ENCODE measurements around the gene DPAGT1.

The DPAGT1 gene

GRCh38 chr11:119095066-119095880, 6.4 kb downstream of the DPAGT1 start:
- no CpG with 5 or more reads among the region's 79 CpGs for WGBS (ENCODE audit: extremely low coverage, insufficient coverage, insufficient read length)
- peak overlapping the region; percentile 65 for H2AK5ac ChIP-seq (ENCODE audit: low read length)

GRCh38 chr11:119094816-119095065, 6.9 kb downstream of the DPAGT1 start:
- H3K4me2 ChIP-seq (ENCODE audit: low read length): peak overlapping the region; percentile 82
- no peak overlapping the region for H2AK5ac ChIP-seq (ENCODE audit: low read length)
- H2AFZ ChIP-seq (ENCODE audit: insufficient read depth, low read length, poor library complexity): peak overlapping the region; percentile 41
- no CpG with 5 or more reads among the region's 19 CpGs for WGBS (ENCODE audit: extremely low coverage, insufficient coverage, insufficient read length)
- peak overlapping the region; percentile 33 for H4K12ac ChIP-seq (ENCODE audit: low read depth, low read length)
- peak overlapping the region; percentile 43 for H2BK5ac ChIP-seq (ENCODE audit: low read depth, low read length, poor library complexity)
- no peak overlapping the region for H4K8ac ChIP-seq (ENCODE audit: low read depth, low read length)
- H3K9me3 ChIP-seq (ENCODE audit: insufficient read depth, low read depth, low read length): no peaks in the 10 kb centered on the region
- peak overlapping the region; percentile 53 for H2BK120ac ChIP-seq (ENCODE audit: insufficient read depth, low read length, poor library complexity)
- peaks cover 21% of the 10 kb centered on the region for H3K79me2 ChIP-seq (ENCODE audit: control insufficient read depth, insufficient read depth, low read length, poor library complexity)
- no peak overlapping the region for H2BK12ac ChIP-seq (ENCODE audit: low read length)
- DNase-seq: peak; percentile 86
- peak overlapping the region; percentile 90 for H3K4me3 ChIP-seq (ENCODE audit: low read depth, low read length)
- peak overlapping the region; percentile 96 for H3K4ac ChIP-seq (ENCODE audit: low read depth, low read length)
- H3K36me3 ChIP-seq (ENCODE audit: control insufficient read depth in 1 of 2, insufficient read depth in 2 of 2, low read length in 2 of 2): peaks cover 26 to 38% of the 10 kb centered on the region in 2 experiments
- peak overlapping the region; percentile 55 for H3K27ac ChIP-seq (ENCODE audit: low read depth, low read length)
- H3K79me1 ChIP-seq (ENCODE audit: low read length): peaks cover 14% of the 10 kb centered on the region
- H3K18ac ChIP-seq (ENCODE audit: low read length): peak overlapping the region; percentile 81
- H3K9ac ChIP-seq (ENCODE audit: low read length): peak overlapping the region; percentile 98
- no peak overlapping the region for H3K23ac ChIP-seq (ENCODE audit: low read length)
- peaks cover 8 to 12% of the 10 kb centered on the region in 2 experiments for H3K4me1 ChIP-seq (ENCODE audit: control insufficient read depth in 1 of 2, insufficient read depth in 2 of 2, low read length in 2 of 2)
- peak overlapping the region; percentile 91 for H3K14ac ChIP-seq (ENCODE audit: low read length)
- peak overlapping the region; percentile 84 for H4K91ac ChIP-seq (ENCODE audit: low read depth, low read length)
- no peaks in the 10 kb centered on the region for H3K27me3 ChIP-seq (ENCODE audit: insufficient read depth, low read length)

More at GRCh38 chr11:119095066-119095880, 6.4 kb downstream of the DPAGT1 start:
- peak overlapping the region; percentile 41 for H2AFZ ChIP-seq (ENCODE audit: insufficient read depth, low read length, poor library complexity)
- peaks cover 21% of the 10 kb centered on the region for H3K79me2 ChIP-seq (ENCODE audit: control insufficient read depth, insufficient read depth, low read length, poor library complexity)
- peaks cover 26 to 38% of the 10 kb centered on the region in 2 experiments for H3K36me3 ChIP-seq (ENCODE audit: control insufficient read depth in 1 of 2, insufficient read depth in 2 of 2, low read length in 2 of 2)
- peak overlapping the region; percentile 84 for H4K91ac ChIP-seq (ENCODE audit: low read depth, low read length)
- H3K79me1 ChIP-seq (ENCODE audit: low read length): peaks cover 14% of the 10 kb centered on the region
- peak overlapping the region; percentile 91 for H3K14ac ChIP-seq (ENCODE audit: low read length)
- DNase-seq: peak; percentile 99 to 100
- H3K4me2 ChIP-seq (ENCODE audit: low read length): peak overlapping the region; percentile 82
- H2BK12ac ChIP-seq (ENCODE audit: low read length): no peak overlapping the region
- H3K27ac ChIP-seq (ENCODE audit: low read depth, low read length): peak overlapping the region; percentile 55
- peak overlapping the region; percentile 90 for H3K4me3 ChIP-seq (ENCODE audit: low read depth, low read length)
- peak overlapping the region; percentile 33 for H4K12ac ChIP-seq (ENCODE audit: low read depth, low read length)
- peak overlapping the region; percentile 81 for H3K18ac ChIP-seq (ENCODE audit: low read length)
- H4K8ac ChIP-seq (ENCODE audit: low read depth, low read length): peak overlapping the region; percentile 71
- H3K23ac ChIP-seq (ENCODE audit: low read length): peak overlapping the region; percentile 64
- H3K27me3 ChIP-seq (ENCODE audit: insufficient read depth, low read length): no peaks in the 10 kb centered on the region
- peak overlapping the region; percentile 98 for H3K9ac ChIP-seq (ENCODE audit: low read length)
- peak overlapping the region; percentile 67 for H2BK120ac ChIP-seq (ENCODE audit: insufficient read depth, low read length, poor library complexity)
- peak overlapping the region; percentile 96 for H3K4ac ChIP-seq (ENCODE audit: low read depth, low read length)
- H2BK5ac ChIP-seq (ENCODE audit: low read depth, low read length, poor library complexity): peak overlapping the region; percentile 55
- H3K4me1 ChIP-seq (ENCODE audit: control insufficient read depth in 1 of 2, insufficient read depth in 2 of 2, low read length in 2 of 2): peaks cover 8 to 14% of the 10 kb centered on the region in 2 experiments
- H3K9me3 ChIP-seq (ENCODE audit: insufficient read depth, low read depth, low read length): no peaks in the 10 kb centered on the region

- DNase-seq: peak; percentile 38 to 53
- H3K4me3 ChIP-seq (ENCODE audit: low read depth, low read length): peak overlapping the region; percentile 90
- peak overlapping the region; percentile 84 for H4K91ac ChIP-seq (ENCODE audit: low read depth, low read length)
- H4K8ac ChIP-seq (ENCODE audit: low read depth, low read length): peak overlapping the region; percentile 52
- H3K18ac ChIP-seq (ENCODE audit: low read length): peak overlapping the region; percentile 52
- H3K9ac ChIP-seq (ENCODE audit: low read length): peak overlapping the region; percentile 98
- WGBS (ENCODE audit: extremely low coverage, insufficient coverage, insufficient read length): no CpG with 5 or more reads among the region's 81 CpGs
- H3K4ac ChIP-seq (ENCODE audit: low read depth, low read length): peak overlapping the region; percentile 93
- peaks cover 14% of the 10 kb centered on the region for H3K79me1 ChIP-seq (ENCODE audit: low read length)
- peak overlapping the region; percentile 55 for H3K27ac ChIP-seq (ENCODE audit: low read depth, low read length)
- H4K12ac ChIP-seq (ENCODE audit: low read depth, low read length): peak overlapping the region; percentile 59
- H2AK5ac ChIP-seq (ENCODE audit: low read length): peak overlapping the region; percentile 27
- H2BK5ac ChIP-seq (ENCODE audit: low read depth, low read length, poor library complexity): peak overlapping the region; percentile 43
- H3K9me3 ChIP-seq (ENCODE audit: insufficient read depth, low read depth, low read length): no peaks in the 10 kb centered on the region
- H3K27me3 ChIP-seq (ENCODE audit: insufficient read depth, low read length): no peaks in the 10 kb centered on the region
- peaks cover 26 to 38% of the 10 kb centered on the region in 2 experiments for H3K36me3 ChIP-seq (ENCODE audit: control insufficient read depth in 1 of 2, insufficient read depth in 2 of 2, low read length in 2 of 2)
- no peak overlapping the region for H3K23ac ChIP-seq (ENCODE audit: low read length)
- H2BK12ac ChIP-seq (ENCODE audit: low read length): no peak overlapping the region
- peak overlapping the region; percentile 82 for H3K4me2 ChIP-seq (ENCODE audit: low read length)
- H3K79me2 ChIP-seq (ENCODE audit: control insufficient read depth, insufficient read depth, low read length, poor library complexity): peaks cover 21% of the 10 kb centered on the region
- peak overlapping the region; percentile 71 for H2AFZ ChIP-seq (ENCODE audit: insufficient read depth, low read length, poor library complexity)
- H3K4me1 ChIP-seq (ENCODE audit: control insufficient read depth in 1 of 2, insufficient read depth in 2 of 2, low read length in 2 of 2): peaks cover 8 to 12% of the 10 kb centered on the region in 2 experiments
- peak overlapping the region; percentile 75 for H3K14ac ChIP-seq (ENCODE audit: low read length)
- H2BK120ac ChIP-seq (ENCODE audit: insufficient read depth, low read length, poor library complexity): peak overlapping the region; percentile 53
These were observed 7.5 kb downstream of the DPAGT1 start for GRCh38 chr11:119093942-119094815.
